Endothelial cell of umbilical vein (primary cell): ENCODE data around the gene HERPUD1. TPM values are rescaled to one million over a fixed set of nuclear protein-coding genes. Genes with fewer than 3 reads are reported as not detected.

Source experiments
- BruUV-seq: library from RNA; stranded (reverse); fragments of 400-500 nt; replicated peaks from 2 replicates; lab custom pipeline; 2021; lab: Mats Ljungman, UMichigan
- CTCF ChIA-PET: fragments of 300-600, 350-600 bp; sonication (Branson Sonifier 250); formaldehyde crosslinking; loops from one replicate; lab custom pipeline; 2021; ENCODE audit warnings: antibody characterized with exemption, inconsistent platforms; lab: Charles Lee
- POLR2A ChIA-PET: fragments of 300-600, 350-600 bp; sonication (Branson Sonifier 250); formaldehyde crosslinking; loops from one replicate; lab custom pipeline; 2021; ENCODE audit warnings: antibody characterized with exemption, inconsistent platforms; lab: Charles Lee
- DNase-seq: peaks from one replicate; pipeline ENCODE4 v3.0.0-alpha.2; 2011; ENCODE audit warnings: low read depth, low spot score
- FAIRE-seq: peaks from 2 replicates; lab custom pipeline; 2011; peaks lifted over from hg19 to GRCh38; lab: Jason Lieb, UNC
- H2AFZ ChIP-seq: 2 replicates; pipeline ENCODE4 v1.6.0; 2012; ENCODE audit warnings: low read depth, low read length, control low read depth, inconsistent platforms
- H3K27ac ChIP-seq: 2 replicates; pipeline ENCODE4 v1.5.1; 2011; ENCODE audit warnings: low read depth, mild to moderate bottlenecking, control low read depth, low read length, moderate library complexity; ENCODE audit not compliant: insufficient read depth
- H3K27me3 ChIP-seq, 2 experiments: 2 replicates each; pipeline versions ENCODE4 v1.6.0 to v1.6.1; 2011; ENCODE audit warnings: low read length in 2 of 2, mixed read lengths in 1 of 2; ENCODE audit not compliant: control insufficient read depth in 2 of 2, insufficient read depth in 2 of 2
- H3K36me3 ChIP-seq, 2 experiments: 2 replicates in 1 of 2; 3 replicates in 1 of 2; pipeline ENCODE4 v1.5.1; 2011; ENCODE audit warnings: low read length in 2 of 2, mild to moderate bottlenecking in 1 of 2, moderate library complexity in 1 of 2; ENCODE audit not compliant: control insufficient read depth in 2 of 2, insufficient read depth in 2 of 2; ENCODE audit errors: extremely low read depth in 1 of 2
- H3K4me1 ChIP-seq: 3 replicates; pipeline ENCODE4 v1.5.1; 2011; ENCODE audit warnings: mild to moderate bottlenecking, low read length; ENCODE audit not compliant: control insufficient read depth, insufficient read depth; ENCODE audit errors: extremely low read depth
- H3K4me2 ChIP-seq: 2 replicates; pipeline ENCODE4 v1.6.1; 2011; ENCODE audit warnings: low read length, control low read depth, mixed read lengths; ENCODE audit not compliant: insufficient read depth
- H3K4me3 ChIP-seq, 3 experiments: fragments of 200-600 bp in 1 of 3; sonication (generic), shearing (Covaris generic) in 1 of 3; replicated peaks in 1 of 3; 2 replicates each; pipeline ENCODE4 v1.5.1; 2011 to 2016; ENCODE audit warnings: control low read depth in 3 of 3, low read length in 3 of 3, mild to moderate bottlenecking in 2 of 3, inconsistent platforms in 1 of 3, low read depth in 1 of 3, moderate library complexity in 1 of 3; ENCODE audit not compliant: insufficient read depth in 1 of 3
- H3K79me2 ChIP-seq: 2 replicates; pipeline ENCODE4 v1.6.0; 2012; ENCODE audit warnings: low read length, inconsistent platforms; ENCODE audit not compliant: control insufficient read depth, insufficient read depth
- H3K9ac ChIP-seq: replicated peaks from 2 replicates; pipeline ENCODE3; 2011; ENCODE audit warnings: low read length, control low read depth; ENCODE audit not compliant: insufficient read depth; ENCODE audit errors: extremely low read depth
- H3K9me1 ChIP-seq: replicated peaks from 3 replicates; pipeline ENCODE4 v1.6.0; 2011; ENCODE audit warnings: mild to moderate bottlenecking, low read length; ENCODE audit not compliant: control insufficient read depth, insufficient read depth; ENCODE audit errors: extremely low read depth
- H3K9me3 ChIP-seq: replicated peaks from 2 replicates; pipeline ENCODE4 v1.5.1; 2012; ENCODE audit warnings: low read length, inconsistent platforms; ENCODE audit not compliant: control insufficient read depth, insufficient read depth
- H4K20me1 ChIP-seq: replicated peaks from 2 replicates; pipeline ENCODE3; 2011; ENCODE audit warnings: mild to moderate bottlenecking, low read length; ENCODE audit not compliant: control insufficient read depth, insufficient read depth; ENCODE audit errors: extremely low read depth
- EZH2 ChIP-seq: IDR thresholded peaks from 2 replicates; pipeline ENCODE4 v1.6.1; 2012; ENCODE audit warnings: borderline replicate concordance, low read depth, mild to moderate bottlenecking, moderate library complexity, low read length, inconsistent platforms; ENCODE audit not compliant: severe bottlenecking
- FOS ChIP-seq: IDR thresholded peaks from 2 replicates; pipeline ENCODE4 v1.6.1; 2011; ENCODE audit warnings: mild to moderate bottlenecking, low read length, moderate library complexity, borderline replicate concordance; ENCODE audit not compliant: insufficient read depth
- GATA2 ChIP-seq: IDR thresholded peaks from 2 replicates; pipeline ENCODE4 v1.7.0; 2011; ENCODE audit warnings: low read depth, mild to moderate bottlenecking, moderate library complexity, mixed read lengths, low read length; ENCODE audit not compliant: insufficient read length, insufficient read depth
- MYC ChIP-seq: IDR thresholded peaks from one replicate; pipeline ENCODE4 v1.6.1; 2011; ENCODE audit warnings: mild to moderate bottlenecking, low read depth, low read length
- POLR2A ChIP-seq: IDR thresholded peaks from 2 replicates; pipeline ENCODE4 v1.6.1; 2012; ENCODE audit warnings: low read depth, mild to moderate bottlenecking, control low read depth, low read length
- POLR2AphosphoS5 ChIP-seq: IDR thresholded peaks from 2 replicates; pipeline ENCODE4 v1.6.1; 2012; ENCODE audit warnings: low read depth, mild to moderate bottlenecking, control low read depth, low read length, moderate library complexity; ENCODE audit not compliant: insufficient read depth
- dilution Hi-C: fragments of 300-500 bp; cut with MboI; formaldehyde crosslinking; loops from one replicate; pipeline ENCODE4 v1.15.0; 2019; ENCODE audit warnings: low sequenced_read_pairs; ENCODE audit not compliant: extremely low pct_ligation_motif_present
- intact Hi-C: fragments of 100-400 bp; cut with micrococcal nuclease; formaldehyde crosslinking; loops from one replicate; pipeline ENCODE4 v1.10.0; 2022
- polyA plus RNA-seq, 4 experiments: library from polyadenylated mRNA; depleted of rRNA in 3 of 4; stranded (reverse) in 3 of 4; unstranded in 1 of 4; fragments of >200 nt; gene quantifications; 2 replicates each; pipeline versions ENCODE4 v1.2.1 to v1.2.3, GENCODE V29; 2011 to 2012; ENCODE audit warnings: missing spikeins in 1 of 4
- total RNA-seq: library from RNA; stranded (reverse); gene quantifications from 2 replicates; pipeline ENCODE4 v1.2.3, GENCODE V29; 2021
- TF ChIP-seq, protein P1 (sequence below): IDR thresholded peaks from 2 replicates; pipeline ENCODE4 v1.6.1; 2011; ENCODE audit not compliant: insufficient read depth, insufficient read length
- TF ChIP-seq, protein P2 (sequence below), 2 donors: IDR thresholded peaks; 1 replicate in 1 of 2; 2 replicates in 1 of 2; pipeline ENCODE4 v1.5.1; 2011; ENCODE audit warnings: low read length in 2 of 2, mild to moderate bottlenecking in 2 of 2, moderate library complexity in 2 of 2, control low read depth in 1 of 2, inconsistent platforms in 1 of 2, low read depth in 1 of 2; ENCODE audit not compliant: insufficient read depth in 1 of 2; ENCODE audit errors: extremely low read depth in 1 of 2

Gene HERPUD1
- total and polyA plus RNA-seq, 2 donors (not counting 3 experiments of a cell fraction or from before 2014, with no cell fraction given) = 107 to 109 TPM

DNA sequence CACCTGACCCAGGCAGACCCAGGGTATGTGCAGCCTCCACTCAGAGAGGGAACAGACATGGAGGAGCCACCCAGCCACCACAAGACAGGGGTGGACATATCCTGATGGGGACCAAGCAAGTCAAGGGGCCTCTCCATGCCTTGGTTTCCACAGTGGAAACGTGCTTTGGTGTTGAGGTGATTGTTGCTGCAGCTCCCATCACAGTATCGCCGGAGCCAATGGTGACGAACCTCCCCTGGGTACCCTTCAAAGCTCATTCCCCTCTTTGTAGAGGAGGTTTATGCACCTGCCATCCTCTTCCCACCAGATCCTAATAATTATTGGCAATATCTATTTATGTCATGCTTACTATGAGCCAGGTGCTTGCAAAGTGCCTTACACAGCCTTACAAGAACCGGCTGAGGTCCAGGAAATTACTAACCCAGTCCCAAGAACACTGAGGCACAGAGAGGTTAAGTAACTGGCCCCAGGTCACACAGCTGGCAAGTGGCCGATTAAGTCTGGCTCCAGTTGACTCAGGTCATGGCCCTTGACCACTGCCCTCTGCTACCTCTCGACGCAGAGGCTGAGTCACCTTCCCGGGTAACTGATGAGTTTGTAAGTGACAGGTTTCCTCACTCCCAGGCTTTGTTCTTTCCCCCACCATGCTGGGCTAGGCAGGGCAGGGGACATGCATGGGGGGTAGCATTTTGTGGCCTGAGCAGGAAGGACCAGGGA, 46.3 kb upstream of the HERPUD1 start:
- dilution Hi-C loops = no loop called here
- TF ChIP-seq, protein P1, sequence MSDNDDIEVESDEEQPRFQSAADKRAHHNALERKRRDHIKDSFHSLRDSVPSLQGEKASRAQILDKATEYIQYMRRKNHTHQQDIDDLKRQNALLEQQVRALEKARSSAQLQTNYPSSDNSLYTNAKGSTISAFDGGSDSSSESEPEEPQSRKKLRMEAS = no peak
- TF ChIP-seq GATA2 (no peak), MYC (no peak), POLR2AphosphoS5 (no peak), FOS (no peak), POLR2A (no peak), EZH2 (no peak)
- TF ChIP-seq, protein P2, sequence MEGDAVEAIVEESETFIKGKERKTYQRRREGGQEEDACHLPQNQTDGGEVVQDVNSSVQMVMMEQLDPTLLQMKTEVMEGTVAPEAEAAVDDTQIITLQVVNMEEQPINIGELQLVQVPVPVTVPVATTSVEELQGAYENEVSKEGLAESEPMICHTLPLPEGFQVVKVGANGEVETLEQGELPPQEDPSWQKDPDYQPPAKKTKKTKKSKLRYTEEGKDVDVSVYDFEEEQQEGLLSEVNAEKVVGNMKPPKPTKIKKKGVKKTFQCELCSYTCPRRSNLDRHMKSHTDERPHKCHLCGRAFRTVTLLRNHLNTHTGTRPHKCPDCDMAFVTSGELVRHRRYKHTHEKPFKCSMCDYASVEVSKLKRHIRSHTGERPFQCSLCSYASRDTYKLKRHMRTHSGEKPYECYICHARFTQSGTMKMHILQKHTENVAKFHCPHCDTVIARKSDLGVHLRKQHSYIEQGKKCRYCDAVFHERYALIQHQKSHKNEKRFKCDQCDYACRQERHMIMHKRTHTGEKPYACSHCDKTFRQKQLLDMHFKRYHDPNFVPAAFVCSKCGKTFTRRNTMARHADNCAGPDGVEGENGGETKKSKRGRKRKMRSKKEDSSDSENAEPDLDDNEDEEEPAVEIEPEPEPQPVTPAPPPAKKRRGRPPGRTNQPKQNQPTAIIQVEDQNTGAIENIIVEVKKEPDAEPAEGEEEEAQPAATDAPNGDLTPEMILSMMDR (IDR thresholded peaks at IDR 0.05; ENCODE audit: extremely low read depth in 1 of 2, insufficient read depth in 1 of 2, low read depth in 1 of 2, low read length in 2 of 2) = no peak
- intact Hi-C loops = no loop called here
- DNase-seq (no peak), FAIRE-seq (no peak)
- no peak overlapping the region for H3K4me2 ChIP-seq
- H3K79me2 ChIP-seq = no peaks in the 10 kb centered on the region
- no peak overlapping the region for H2AFZ ChIP-seq
- H3K4me3 ChIP-seq = no peak overlapping the region
- ChIA-PET CTCF (no interaction called here), POLR2A (no interaction called here)
- no peak overlapping the region for H3K27ac ChIP-seq
- H4K20me1 ChIP-seq = no peaks in the 10 kb centered on the region
- H3K9me3 ChIP-seq = no peaks in the 10 kb centered on the region
- H3K9ac ChIP-seq = no peak overlapping the region
- H3K27me3 ChIP-seq = no peaks in the 10 kb centered on the region
- no TSS peak for BruUV-seq
- no peaks in the 10 kb centered on the region for H3K36me3 ChIP-seq
- H3K9me1 ChIP-seq = no peaks in the 10 kb centered on the region
- H3K4me1 ChIP-seq = no peaks in the 10 kb centered on the region
